GM19395 (cell line): Measurements from ENCODE around the gene MAN2B2.
"Not testable (repeated sequence)": the region's sequence is repeated elsewhere in the genome, so short reads cannot be mapped to it uniquely, and the experiment has no call there.

Source experiments
- ATAC-seq: cut with Tn5 transposase; IDR thresholded peaks from one replicate; pipeline ENCODE4 v1.9.1; 2021; ENCODE audit warnings: mild to moderate bottlenecking, moderate library complexity; ENCODE audit not compliant: unreplicated experiment

MAN2B2 gene

DNA sequence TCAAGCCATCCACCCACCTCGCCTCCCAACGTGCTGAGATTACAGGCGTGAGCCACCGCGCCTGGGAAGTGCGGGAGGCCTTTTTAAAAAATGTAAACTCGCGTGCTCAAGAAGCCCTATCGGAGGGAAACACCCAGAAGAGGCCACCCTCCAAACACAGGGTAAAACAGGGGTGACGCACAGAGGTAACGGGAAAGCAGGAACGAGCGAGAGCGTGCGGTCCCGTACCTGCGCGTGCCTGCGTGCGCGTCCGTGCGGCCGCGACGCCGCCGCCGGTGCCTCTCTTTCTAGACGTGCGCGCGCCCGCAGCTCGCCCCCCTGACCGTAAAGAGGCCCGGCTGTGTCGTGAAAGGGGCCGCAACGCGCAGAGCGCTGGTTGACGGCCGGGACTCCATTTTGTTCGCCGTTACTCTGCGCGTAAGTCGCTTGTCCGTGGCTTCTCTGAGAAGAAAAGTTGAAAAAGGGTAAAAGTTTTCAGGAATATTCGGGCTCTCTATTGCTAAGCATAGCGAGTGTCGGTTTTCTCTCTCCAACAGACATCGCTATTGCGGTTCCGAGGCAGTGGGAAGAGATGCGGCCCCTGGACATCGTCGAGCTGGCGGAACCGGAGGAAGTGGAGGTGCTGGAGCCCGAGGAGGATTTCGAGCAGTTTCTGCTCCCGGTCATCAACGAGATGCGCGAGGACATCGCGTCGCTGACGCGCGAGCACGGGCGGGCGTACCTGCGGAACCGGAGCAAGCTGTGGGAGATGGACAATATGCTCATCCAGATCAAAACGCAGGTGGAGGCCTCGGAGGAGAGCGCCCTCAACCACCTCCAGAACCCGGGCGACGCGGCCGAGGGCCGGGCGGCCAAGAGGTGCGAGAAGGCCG is 65.5 kb downstream of the MAN2B2 start, which contains the start of gene MRFAP1:
MRFAP1 (plus strand) TSS at position 394 of the 872 bp plus-strand sequence; CDS start at position 572, 178 bp downstream.
- peak; percentile 74 for ATAC-seq

DNA sequence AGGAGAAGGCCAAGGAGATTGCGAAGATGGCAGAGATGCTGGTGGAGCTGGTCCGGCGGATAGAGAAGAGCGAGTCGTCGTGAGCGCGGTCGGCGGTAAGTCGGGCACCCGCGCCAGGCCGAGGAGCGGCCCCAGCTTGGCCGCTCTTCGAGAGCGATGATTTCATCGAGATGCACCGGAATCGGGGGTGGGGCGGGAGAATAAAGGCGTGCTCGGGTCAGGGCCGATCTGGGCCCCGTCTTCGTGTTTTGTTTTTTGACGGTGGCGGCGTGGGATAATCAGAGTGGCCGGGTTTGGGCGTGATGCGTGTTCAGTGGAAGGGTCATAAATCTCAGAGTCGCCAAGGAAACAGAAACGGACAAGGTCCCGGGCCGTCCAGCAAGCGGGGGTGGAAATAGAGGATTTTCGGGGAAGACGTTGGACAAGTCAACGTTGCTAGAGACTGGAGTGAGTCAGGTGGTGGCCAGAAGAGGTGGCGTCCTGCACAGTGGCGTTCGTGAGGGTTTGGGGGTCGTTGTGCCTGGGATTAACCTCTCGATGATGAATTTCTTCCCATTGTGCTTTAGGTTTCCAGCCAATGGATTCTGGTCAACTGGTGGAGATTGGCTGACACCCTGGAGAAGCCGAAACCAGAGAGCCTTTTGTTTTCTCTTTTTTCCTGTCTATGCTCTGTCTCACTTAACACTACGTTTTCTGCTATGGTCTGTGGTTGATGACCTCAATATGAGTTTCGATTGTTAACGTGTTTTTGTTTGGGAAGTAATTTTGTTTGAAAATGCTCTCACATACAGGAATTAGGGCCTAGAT is 66.4 kb downstream of the MAN2B2 start:
- peak; percentile 35 for ATAC-seq

DNA sequence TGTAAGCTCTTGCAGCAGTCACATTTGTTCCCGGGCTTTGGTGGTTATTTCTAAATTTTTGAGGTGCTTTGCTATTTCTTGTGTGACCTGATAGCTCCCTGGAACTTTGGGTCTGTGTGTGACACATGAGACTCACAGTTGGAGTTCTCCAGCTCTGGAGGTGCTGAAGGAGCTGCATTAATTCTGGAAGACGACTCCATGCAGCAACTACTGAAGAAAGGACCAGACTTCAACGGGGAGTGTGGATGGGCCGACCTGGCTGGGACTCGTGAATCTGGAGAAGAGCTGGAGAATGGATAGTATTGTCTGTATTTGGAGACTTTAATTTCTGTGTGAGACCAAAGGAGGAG is 67.0 kb downstream of the MAN2B2 start:
- ATAC-seq = no peak

DNA sequence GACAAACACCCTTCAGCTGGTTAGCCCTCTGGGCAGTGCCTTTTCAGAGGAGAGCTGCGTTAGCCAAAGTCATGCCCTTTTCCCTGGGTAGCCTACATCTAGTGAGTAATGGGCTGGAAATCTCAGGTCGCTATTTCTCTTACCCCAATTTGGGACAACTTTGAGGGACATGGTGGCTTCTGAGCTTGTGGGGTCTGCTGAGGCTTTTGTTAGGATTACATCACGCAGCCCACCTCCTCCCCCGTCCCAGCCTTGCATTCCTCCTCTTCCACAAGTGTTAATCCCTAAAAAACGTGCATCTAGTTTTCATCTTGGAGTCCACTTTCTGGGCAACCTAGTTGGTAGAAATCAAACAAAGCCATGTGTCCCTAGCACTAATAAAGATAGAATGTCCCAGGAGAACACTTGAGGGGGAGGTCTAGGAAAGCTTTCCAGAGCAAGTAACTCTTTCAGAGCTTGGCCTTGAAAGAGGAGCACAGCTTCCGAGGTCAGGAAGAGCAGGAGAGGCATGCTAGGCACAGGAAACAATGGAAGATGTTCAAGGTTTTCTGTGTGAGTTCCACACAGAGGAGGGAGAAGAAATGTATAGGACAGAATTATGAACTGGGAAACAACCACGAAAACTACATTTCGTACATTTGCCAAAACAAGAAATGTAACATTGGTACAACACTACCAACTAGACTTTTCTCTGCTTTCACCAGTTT is 68.3 kb downstream of the MAN2B2 start:
- ATAC-seq = no peak

DNA sequence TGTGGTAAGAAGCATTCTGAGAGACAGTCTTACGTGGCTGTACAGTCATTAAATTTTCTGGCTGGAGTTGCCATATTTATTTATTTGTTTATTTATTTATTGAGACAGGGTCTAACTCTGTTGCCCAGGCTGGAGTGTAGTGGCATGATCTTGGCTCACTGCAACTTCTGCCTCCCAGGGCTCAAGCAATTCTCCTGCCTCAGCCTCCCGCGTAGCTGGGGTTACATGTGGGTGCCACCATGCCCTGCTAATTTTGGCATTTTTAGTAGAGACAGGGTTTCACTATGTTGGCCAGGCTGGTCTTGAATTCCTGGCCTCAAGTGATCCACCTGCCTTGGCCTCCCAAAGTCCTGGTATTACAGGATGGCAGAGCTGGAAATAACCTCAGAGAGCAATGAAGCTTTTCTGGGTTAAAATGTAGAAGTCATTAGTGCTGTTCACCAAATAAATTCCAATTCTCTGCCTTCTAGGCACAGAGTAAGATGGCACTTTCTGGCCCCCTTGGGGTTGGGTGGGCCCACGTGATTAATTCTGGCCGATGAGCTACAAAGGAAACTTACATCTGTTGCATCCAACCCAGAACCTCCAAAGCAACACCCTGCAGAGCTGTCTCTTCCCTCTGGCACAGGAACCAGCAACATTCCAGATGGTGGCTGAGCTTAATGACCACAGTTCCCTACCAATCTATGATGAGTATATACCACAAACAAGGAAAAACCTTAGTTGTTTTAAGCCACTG is 70.0 kb downstream of the MAN2B2 start:
- no peak for ATAC-seq

DNA sequence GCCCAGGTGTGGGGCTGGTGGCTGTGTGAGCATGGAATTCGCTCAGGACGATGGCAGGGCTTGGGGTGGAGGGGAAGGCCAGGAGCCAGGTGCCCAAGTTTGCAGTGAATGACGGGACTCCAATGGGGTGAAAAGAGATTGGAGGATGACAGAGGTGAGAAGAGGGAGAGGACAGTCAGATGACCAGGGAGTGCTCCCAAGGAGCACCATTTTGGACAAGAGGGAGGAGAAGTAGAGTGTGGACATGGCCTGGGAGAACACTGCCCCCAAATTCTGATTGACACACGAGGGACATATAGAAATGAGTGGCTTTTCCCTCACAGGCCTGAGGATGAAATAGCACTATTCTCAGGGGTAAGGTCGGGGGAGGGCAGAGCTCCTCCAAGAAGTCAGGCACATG is 72.2 kb downstream of the MAN2B2 start:
- ATAC-seq = no peak

DNA sequence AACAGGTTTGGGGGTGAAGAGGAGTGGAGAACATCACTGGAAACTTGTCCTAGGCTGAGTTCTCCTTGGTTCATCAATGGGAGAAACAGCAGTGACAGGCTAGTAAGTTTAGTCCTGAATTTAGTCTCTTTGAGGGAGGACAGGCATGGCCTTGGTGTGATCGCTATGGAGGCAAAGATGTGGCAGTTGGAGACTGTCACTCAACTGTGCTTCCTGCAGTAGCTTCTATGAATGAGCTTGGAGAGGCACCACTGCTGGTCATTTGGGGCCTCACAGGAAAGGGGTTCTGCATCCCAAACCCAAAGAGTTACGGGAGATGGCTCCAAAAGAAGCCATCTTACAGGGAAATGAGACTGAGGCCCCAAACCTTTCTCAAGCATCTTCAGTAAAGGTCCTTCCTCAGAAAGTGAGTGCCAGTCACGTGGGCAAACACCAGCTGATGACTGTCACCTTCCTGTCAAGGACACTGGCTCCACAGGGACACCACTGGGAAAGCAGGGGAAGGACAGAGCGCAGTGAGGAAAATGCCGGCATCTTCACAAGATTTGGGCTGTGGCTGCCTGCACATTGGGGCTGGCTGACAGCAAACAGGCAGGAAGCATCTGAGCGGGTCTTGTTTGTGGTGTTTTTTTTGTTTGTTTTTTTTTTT is 72.7 kb downstream of the MAN2B2 start:
- ATAC-seq = no peak

DNA sequence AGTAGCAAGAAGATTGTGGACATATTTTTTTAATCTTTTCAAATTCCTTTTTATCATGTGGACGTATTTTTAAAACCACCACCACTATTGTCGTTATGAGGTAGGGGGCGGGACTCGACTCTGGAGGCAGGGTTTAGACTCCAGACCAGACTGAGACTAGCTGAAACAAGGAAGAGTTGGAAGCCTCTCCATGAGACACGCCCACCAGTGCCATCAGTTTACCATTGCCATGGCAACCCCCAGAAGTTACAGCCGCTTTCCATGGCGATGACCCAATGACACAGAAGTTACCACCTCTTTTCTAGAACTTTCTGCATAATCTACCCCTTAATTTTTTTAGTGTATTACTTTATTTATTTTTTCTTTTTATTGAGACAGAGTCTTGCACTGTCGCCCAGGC is 74.2 kb downstream of the MAN2B2 start:
- ATAC-seq = no peak

DNA sequence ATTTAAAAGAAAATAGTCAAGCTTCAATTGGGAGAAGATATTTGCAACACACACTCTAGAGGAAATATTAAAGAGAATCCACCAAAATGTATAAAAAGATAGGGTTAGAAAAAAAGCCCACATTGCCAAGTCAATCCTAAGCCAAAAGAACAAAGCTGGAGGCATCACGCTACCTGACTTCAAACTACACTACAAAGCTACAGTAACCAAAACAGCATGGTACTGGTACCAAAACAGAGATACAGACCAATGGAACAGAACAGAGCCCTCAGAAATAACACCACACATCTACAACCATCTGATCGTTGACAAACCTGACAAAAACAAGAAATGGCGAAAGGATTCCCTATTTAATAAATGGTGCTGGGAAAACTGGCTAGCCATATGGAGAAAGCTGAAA is 79.2 kb downstream of the MAN2B2 start:
- ATAC-seq = not testable (repeated sequence)

DNA sequence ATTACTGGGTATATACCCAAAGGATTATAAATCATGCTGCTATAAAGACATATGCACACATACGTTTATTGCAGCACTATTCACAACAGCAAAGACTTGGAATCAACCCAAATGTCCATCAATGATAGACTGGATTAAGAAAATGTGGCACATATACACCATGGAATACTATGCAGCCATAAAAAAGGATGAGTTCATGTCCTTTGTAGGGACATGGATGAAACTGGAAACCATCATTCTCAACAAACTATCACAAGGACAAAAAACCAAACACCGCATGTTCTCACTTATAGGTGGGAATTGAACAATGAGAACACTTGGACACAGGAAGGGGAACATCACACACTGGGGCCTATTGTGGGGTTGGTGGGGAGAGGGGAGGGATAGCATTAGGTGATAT is 80.3 kb downstream of the MAN2B2 start:
- not testable (repeated sequence) for ATAC-seq

DNA sequence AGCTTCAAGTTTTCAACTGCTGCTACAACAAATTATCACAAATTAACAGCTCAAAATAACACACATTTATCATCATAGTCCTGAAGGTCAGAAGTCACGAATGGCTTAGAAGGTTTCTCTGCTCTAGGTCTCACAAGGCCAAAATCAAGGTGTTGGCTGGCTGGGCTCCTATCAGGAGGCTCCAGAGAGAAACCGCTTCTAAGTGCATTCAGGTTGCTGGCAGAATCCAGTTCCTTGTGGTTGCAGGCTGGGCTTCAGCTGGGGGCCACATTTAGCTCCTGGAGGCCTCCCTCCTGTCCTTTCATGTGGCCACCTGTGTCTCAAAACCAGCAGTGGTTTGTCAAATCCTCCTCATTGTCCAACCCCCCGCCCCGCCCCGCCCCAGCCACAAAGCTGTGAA is 80.9 kb downstream of the MAN2B2 start:
- ATAC-seq = no peak

DNA sequence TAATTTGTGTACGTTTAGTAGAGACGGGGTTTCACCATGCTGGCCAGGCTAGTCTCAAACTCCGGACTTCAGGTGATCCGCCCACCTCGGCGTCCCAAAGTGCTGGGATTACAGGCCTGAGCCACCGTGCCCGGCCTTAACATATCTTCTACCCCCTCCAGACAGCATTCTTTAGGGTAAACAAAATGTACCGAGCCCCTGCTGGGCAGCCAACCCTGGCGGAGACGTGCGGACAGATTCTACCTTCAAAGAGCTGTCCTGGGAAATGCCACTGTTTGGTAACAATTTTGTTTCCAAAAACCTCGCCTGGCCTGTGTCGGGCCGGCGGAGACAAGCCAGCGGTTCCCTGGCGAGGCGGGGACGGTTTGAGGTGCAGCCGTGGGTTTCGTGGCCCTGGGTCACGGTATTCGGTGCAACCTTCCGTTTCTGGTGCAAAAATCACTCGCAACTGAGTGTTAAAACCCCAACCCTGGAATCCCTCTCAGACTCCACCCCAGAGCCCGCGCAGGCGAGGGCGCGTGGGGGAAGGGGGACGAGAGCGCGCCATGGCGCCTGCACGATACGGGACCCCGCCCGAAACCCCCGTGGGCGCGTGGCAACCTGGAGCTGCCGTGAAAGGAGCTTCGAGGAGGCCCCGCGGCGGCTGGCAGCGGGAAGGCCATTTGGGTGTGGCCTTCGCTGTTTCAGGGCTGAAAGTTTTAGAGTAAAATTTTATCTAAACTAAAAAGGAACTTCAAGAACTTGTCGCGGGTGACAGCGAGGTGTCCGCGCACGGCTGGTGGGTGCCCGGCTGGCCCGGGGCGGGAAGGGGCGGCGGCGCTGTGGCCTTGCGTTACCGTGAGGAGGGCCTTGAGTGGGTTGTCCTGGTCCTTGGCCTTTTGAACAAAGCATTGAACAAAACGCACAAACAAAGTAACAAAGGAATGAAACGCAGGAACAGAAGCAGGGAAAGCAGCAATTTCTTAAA is 82.5 kb downstream of the MAN2B2 start:
- ATAC-seq = no peak

DNA sequence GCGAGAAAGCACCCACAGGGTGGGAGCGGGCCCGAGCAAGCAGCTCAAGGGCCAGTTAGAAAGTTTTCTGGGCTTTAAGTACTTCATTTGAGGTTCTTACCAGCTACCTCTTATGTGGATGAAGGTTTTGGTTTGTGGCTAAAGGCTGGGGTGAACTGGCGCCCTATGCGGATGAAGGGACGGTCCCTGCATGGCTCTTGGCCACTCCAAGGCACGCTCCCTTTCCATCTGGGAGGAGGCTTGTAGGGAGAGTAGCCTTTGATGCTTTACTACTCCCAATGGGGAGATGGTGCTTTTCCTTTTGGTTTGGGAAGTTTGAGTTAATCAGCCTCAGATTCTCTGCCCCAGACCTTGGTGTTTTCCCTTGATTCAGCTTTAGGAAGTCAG is 83.2 kb downstream of the MAN2B2 start:
- ATAC-seq = no peak

DNA sequence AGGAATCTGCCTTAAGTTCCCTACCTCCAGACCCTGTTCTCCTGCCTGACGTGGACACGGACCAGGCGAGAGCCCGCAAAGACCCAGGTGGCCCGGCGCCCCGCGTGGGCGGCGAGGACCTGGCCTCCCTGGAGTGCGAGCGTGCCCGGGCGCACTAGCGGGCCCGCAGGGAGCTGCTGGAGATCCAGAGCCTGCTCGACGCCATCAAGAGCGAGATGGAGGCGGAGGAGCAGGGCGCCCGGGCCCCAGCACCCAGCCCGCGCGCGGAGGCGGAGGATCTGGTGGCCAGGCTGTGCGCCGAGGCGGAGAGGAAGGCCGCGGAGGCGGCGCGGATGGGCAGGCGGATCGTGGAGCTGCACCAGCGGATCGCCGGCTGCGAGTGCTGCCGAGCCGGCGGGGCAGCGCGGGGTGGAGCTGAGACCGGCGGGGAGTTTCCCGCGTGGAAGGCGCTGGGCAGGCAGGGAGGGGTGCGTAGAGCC is 83.6 kb downstream of the MAN2B2 start:
- ATAC-seq = no peak

DNA sequence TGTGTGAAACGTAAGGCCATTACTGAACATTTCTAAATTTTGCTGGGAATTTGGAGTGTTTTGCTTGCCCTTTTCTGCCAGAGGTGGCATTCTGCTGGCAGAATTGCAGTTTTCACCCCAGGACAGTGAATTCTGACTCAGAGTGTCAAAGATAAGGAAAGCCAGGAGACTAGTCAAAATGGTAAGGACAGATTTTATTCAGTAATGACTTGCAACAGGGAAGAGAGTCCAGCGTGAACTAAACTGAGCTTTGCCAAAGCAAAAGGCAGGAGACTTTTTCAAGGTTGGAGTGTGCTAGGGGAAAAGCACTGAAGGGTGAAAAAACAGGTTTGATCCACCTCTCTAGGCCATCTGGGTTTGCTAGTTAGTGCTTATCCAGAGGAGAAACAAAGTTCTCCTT is 84.9 kb downstream of the MAN2B2 start:
- no peak for ATAC-seq

DNA sequence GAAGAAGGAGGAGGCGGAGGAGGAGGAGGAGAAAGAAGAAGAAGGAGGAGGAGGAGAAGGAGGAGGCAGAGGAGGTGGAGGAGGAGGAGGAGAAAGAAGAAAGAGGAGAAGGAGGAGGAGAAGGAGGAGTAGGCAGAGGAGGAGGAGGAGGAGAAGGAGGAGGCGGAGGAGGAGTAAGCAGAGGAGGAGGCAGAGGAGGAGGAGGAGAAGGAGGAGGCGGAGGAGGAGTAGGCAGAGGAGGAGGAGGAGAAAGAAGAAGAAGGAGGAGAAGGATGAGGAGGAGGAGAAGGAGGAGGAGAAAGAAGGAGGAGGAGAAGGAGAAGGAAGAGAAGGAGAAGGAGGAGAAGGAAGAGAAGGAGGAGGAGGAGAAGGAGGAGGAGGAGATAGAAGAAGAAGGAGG is 85.4 kb downstream of the MAN2B2 start:
- no peak for ATAC-seq

DNA sequence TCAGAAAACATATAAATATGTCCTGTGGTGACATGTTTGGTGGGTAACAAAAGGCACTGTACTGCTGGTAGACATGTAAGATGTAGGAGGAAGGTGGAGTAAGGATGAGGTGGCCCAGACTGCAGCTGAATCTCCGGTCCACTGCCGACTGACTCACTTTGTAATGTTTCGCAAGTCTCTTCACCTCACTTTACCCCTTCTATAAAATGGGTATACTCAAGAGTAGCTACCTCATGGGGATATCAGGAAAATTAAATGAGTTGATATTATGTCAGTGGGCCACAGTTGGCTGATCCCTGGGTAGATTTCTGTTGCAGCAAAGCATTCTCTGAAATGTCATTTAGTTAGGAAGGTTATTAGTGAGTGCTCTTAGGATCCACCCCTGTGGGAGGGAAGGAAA is 87.6 kb downstream of the MAN2B2 start:
- no peak for ATAC-seq

DNA sequence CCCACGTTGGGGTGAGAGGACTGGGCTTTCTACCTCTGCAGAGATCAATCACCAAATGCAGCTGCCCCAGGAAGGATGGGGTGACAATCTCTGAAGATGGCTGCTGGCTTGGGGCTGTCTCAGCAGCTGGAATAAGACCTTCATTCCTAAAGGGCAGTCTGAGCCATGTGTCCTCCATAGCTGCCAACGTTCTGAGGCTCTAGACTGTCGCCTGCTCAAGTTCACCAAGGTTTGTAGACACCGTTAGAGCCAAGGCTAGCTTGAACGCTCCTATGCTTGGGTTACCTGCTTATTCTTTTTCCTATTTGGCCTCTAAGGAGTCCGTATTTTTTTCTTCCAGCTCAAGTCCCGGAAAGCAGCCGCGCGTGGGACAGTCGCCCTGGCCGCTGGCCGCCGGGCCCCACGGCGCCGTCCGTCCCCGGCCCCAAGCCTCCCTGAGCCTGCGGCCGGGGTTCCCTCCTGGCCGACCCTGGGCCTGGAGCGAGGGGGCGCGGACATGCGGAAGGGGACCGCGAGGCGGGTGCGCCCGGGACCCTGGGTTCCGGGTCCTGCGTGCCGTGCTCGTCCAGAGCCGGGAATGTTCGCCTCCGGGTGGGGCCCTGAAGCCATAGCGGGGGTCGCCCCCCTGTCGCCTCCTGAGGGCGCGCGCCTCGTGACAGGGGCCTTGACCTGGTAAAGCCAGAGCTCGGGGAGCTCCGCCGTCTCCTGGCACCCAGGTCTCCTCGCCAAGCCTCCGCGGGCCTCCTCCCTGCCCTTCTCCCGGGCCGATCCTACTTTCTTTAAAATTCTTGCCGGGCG is 88.8 kb downstream of the MAN2B2 start:
- ATAC-seq = no peak
